T-helper 2 cell treated with Interferon-gamma antibody and Interleukin-4, amounts not matched to agents 100 ng/mL and 5 ng/mL, for 36 hours (primary cell): ENCODE results near the gene RNF152. TPM values are rescaled to one million over a fixed set of nuclear protein-coding genes. Genes with fewer than 3 reads are reported as not detected.
"Not testable (repeated sequence)": the region's sequence is repeated elsewhere in the genome, so short reads cannot be mapped to it uniquely, and the experiment has no call there.

Source experiments
- intact Hi-C: fragments of 100-400 bp; cut with micrococcal nuclease; formaldehyde crosslinking; loops from one replicate; pipeline ENCODE4 v1.15.1; 2023
- total RNA-seq: library from RNA; stranded (reverse); gene quantifications from 2 replicates; pipeline ENCODE4 v1.2.3, GENCODE V29; 2022

RNF152 gene
- total RNA-seq, 1 donor from 2014 or later: 0.11 TPM

DNA sequence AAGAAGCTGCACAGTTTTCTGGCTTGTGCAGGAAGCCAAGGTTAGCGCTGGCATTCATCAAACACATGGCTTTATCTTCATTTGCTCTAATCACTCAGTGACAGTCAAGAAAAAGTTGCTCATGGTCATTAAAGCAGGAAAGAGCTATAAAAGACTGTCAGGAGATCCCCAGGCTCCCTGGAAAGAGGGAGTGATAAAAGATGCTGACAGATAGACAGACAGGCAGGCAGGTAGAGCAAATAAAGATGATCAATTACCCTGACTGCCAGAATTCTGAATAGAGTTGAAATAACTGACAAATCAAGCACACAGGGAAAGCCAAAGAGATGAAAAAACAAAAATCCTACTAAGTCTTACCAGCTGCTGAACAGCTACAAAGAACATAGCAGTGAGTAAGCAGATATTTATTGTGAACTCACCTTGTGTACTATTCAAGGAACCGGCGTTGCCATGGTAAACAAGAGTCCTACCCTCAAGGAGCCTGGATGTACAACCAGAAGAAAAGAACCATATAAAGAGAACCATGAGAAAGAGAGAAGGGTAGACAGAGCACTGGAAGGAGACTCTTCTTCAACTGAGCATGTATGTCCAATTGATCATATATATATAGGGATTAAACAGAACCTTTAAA lies 68.0 kb downstream of the RNF152 start:
- intact Hi-C loops: no loop called here

DNA sequence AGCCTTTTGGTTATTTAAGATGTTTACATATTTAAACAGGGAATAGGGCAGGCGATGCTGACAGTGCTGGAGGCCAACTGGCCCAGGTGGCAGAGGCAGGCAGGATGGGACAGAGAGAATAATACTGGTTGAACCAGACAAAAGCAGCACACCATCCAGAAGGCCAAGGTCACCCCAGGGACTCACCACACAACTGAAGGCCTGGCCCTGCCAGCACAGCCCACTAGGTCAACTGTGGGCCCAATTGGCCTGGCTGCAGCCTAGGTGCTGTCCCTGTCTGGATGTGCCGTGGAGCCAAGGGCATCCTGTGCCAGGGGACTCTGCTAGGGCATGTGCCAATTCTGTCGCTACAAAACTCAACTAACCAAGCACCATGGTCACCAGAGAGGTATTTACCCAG lies 69.2 kb downstream of the RNF152 start:
- intact Hi-C loops: no loop called here

DNA sequence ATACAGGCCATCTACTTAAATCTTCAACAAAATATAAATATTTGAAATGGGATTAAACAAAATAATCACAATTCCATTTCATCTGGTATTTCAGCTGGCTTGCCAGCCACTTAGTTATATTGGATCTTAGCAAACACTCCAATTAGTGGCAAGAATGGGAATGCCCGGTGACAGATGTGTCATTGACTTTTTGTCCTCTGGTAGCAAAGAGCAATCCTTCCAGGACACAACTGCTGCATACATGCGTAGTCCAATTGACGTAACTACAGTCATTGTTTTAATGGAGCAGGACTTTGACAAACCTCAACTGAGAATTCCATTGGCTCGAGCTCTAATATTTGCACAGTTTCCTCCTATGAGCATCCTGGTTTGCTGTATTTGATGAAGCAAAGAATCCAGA lies 69.9 kb downstream of the RNF152 start:
- intact Hi-C loops: no loop called here

DNA sequence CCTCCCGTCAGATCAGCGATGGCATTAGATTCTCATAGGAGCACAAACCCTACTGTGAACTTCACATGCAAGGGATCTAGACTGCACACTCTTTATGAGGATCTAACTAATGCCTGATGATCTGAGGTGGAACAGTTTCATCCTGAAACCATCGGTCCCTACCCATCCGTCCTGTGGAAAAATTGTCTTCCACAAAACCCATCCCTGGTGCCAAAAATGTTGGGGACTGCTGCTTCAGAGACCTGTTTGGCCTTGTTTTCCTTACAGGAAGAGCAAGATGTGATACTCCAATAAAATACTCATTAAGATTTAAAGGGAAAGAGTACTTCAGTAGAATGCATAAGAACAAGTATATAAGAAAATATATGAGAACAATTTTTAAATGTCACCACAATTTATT lies 71.1 kb downstream of the RNF152 start:
- intact Hi-C loops: no loop called here

DNA sequence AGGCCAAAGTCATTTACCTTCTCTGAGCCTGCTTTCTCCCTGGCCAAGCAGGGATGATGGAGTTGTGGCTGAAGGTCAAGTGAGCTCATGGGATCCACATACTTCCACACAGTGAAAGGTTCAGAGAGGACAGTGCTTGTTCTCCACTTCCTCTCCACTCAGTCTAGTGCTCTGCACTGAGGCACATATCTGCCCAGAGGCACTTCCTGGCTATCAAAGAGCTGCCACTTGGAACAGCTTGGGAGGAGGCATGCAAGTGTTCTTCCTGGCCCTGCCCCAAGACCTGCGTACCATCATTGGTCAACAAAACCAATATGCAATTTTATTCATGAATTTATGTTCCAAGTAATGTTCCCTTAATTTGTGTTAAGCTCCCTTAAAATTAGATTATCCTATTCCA lies 71.9 kb downstream of the RNF152 start:
- intact Hi-C loops: no loop called here

DNA sequence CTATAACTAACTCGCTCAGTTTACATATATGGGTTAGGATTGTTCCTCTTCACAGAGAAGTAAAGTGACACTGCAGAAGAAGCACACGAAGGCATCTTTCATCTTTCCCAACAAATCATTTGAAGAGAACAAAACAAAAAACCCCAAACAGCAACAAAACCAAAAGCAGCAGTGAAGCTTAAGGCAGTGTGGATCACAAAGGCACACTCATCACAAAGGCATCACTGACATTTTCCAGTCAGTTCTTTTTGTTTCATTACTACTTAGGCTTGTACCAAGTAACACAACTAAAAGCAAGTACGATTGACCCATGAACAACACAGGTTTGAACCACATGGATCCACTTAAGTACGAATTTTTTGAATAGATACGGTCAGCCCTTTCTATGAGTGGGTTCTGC lies 75.7 kb downstream of the RNF152 start:
- intact Hi-C loops: no loop called here

DNA sequence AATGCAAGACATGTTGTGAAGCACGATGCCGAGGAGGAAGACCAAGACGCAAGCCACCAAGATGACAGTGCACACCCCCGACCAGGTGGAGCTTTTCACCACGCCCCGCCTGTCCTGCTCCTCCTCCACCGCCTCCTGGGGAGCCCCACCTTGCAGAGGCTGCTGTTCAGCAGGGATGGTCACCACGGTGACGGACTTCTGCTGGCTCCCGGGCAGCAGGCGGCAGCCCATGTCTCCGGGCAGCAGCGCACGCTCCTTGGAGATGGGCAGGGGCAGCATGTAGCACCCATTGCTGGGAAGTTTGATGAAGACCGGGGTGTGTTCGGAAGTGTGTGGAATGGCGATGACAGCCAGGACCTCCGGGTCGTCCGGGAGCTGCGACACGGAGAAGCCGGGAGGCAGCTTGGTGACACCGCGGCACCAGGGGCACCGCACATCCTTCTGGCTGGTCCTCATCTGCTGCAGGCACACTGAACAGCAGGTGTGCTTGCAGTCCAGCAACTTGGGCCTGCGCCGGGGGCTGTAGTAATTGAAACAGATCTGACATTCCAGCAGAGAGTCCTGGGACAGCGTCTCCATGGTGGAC lies 76.8 kb downstream of the RNF152 start:
- intact Hi-C loops: no loop called here

DNA sequence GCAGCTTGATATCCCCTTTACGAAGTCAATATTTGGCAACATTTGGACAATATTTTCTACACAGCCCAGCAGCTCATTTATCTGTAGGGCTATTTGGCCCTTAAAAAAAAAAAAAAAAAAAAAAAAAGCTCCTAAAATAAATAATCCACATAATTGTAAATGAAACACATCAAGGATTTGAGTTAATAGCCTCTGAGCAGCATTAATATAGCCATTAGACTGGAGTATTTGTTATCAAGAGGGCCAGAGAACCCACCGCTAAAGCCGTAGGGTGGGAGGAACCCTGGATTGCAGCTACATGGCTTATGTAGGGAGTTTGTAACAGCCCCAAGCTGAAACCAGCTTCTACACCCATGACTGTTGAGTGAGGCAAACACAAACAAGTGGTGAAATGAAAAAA lies 84.5 kb downstream of the RNF152 start:
- intact Hi-C loops: no loop called here

DNA sequence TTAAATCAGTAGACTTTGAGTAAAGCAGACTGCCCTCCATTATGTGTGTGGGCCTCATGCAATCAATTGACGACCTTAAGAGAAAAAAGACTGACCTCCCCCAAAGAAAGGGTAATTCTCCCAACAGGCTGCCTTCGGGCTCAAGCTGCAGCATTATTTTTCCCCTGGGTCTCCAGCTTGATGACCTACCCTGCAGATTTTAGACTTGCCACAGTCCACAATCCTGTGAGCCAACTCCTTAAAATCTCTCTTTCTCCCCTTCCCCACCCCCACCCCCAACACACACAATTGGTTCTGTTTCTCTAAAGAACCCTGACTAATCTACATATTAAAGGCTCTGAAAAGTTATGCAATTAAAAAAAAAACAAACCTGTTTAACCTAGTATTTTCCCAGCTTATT lies 89.4 kb downstream of the RNF152 start:
- intact Hi-C loops: no loop called here

DNA sequence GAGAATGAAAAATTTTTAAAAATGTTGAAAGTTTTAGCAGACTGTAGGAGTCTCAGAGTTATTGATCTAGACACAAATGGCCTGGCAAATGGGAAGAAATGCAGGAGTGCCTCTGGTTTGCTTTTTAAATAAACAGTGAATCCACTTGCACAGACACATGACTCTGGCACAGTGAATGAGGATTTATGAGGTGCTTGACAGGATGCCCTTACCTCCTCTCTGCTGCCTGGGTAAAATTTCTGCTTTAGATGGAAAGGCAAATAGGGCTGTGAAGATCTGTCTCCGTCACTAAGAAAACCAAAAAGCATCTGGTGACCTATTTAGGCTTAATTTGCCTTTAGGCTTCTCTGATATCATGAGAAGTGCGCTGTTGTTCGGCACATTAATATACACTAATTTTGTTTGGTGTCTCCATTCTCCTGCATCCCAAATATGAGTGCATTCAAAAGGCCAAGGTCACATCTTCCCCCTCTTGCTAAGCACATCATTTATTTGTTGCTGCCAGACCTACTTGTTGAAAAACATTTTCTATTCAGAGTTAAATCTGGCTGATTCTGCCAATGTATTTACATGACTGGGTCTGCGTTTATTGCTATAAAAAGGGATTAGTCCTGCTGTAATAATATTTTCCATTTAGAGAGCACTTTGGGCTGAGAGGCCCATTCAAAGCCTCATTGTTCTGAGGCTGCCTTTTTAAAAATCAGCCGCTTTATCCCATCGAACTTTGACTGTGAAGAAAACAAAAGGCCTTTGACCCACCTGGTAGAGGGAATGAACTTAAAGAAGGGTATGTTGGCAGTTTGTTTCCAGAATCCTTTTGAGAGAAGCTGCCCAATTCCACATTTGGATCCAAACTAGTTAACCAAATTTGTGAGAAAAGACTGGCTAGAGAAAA lies 94.9 kb downstream of the RNF152 start:
- intact Hi-C loops: no loop called here

DNA sequence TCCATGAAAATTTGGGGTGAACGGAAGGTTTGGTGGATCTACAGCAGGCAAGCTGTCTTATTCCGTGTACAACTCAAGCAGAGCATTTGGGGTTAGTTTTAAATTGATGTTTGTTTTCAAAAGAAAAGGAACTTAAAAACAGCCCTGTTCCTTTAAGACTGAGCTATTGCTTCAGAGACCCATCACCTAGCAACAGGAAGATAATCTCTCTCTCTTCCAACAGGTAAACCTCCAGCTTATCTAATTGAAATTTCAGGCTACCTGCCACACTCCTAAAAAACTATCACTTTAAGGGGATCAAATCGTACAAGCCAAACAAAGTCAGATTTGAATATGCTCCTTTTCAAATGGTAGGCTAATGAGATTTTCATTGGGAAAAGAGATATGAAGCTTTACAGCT lies 101.8 kb downstream of the RNF152 start:
- intact Hi-C loops: no loop called here

DNA sequence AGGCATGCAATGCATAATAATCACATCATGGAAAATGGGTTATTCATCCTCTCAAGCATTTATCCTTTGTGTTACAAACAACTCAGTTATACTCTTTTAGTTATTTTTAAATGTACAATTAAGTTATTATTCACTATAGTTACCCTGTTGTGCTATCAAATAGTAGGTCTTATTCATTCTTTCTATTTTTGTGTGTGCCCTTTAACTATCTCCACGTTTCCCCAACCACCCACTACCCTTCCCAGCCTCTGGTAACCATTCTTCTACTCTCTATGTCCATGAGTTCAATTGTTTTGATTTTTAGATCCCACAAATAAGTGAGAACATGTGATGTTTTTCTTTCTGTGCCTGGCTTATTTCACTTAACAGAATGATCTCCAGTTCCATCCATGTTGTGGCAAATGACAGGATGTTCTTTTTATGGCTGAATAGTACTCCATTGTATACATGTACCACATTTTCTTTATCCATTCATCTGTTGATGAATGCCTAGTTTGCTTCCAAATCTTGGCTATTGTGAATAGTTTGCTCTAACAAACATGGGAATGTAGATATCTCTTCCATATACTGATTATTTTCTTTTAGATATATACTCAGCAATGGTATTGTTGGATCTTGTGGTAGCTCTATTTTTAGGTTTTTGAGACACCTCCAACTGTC lies 105.7 kb downstream of the RNF152 start:
- intact Hi-C loops: not testable (repeated sequence)

DNA sequence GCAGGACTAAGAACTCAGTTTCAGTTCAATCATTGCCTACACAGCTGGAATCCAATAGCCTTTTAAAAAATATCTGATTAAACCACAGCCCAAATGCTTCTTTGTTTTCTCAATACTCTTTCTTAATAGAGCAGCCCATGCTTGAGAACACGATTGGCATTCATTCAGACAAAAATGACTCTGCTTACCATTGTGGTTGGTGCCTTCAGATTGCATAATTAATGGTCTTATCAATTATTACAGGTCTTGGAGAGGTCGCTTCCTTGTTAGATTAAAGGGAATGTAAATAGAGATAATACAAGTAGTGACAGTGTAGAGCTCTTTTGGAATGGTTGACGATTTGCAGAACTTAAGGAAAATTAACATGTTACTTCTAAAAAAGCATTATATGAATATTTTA lies 107.2 kb downstream of the RNF152 start:
- intact Hi-C loops: no loop called here

DNA sequence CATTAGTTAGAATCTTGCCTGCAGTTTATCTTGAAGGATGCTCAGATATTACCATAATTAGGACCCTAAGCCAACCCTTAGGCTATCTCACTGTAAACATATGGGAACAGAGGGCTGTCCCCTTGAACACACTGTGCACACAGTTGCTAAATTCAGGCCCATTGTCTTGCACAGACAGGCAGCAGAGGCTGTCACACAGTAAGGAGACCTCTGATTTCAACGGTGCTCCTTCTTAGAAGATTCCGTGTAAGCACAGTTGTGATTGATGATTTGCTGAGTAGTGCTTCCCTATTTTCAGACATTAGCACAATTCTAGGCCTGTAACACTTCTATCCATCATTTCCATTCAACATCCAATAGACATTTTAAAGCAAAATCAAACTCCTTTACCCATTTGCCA lies 108.0 kb downstream of the RNF152 start:
- intact Hi-C loops: no loop called here

DNA sequence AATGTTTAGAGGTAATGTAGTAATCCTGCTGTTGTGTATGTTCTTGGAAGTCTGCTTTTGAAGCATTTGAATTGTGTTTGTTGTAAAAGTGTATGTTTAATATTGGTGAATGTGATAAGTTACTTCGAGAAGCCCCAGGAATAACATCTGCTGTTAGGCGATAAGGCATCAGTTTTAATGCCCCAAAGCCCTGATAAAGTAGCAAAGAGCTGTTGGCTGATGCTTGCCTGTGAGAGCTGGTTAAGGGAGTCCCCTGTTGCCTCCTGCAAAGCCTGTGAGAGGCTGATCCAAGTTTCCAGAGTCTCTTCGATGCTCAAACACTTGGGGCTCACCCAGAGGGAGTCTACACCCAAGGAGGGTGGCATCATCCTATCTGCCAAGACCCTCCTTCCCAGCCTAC lies 110.3 kb downstream of the RNF152 start:
- intact Hi-C loops: no loop called here

DNA sequence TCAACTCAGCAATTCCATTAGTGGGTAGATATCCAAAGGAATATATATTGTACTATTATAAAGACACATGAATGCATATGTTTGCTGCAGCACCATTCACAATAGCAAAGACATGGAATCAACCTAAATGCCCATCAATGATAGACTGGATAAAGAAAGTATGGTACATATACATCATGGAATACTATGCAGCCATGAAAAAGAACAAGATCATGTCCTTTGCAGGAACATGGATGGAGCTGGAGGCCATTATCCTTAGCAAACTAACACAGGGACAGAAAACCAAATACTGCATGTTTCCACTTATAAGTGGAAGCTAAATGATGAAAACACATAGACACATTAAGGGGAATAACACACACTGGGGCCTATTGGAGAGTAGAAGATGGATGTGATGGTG lies 116.6 kb downstream of the RNF152 start:
- intact Hi-C loops: not testable (repeated sequence)

DNA sequence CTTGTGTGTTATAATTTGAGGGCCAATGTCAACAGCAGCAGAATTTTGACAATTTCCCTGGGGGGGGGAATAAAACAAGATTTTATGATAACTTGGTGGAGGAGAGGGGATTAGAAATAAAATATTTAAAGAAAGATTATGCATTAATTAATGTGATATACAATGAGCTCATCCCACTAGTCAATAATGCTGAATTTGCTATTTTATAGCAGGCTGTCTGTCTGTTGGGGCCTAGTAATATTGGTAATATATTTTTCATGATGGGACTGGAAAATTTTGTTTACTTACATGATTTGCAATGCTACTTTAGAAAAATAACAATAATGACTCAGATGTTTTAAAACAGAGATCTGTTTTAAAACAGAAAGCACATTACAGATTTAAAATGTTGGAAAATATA lies 118.0 kb downstream of the RNF152 start:
- intact Hi-C loops: no loop called here

DNA sequence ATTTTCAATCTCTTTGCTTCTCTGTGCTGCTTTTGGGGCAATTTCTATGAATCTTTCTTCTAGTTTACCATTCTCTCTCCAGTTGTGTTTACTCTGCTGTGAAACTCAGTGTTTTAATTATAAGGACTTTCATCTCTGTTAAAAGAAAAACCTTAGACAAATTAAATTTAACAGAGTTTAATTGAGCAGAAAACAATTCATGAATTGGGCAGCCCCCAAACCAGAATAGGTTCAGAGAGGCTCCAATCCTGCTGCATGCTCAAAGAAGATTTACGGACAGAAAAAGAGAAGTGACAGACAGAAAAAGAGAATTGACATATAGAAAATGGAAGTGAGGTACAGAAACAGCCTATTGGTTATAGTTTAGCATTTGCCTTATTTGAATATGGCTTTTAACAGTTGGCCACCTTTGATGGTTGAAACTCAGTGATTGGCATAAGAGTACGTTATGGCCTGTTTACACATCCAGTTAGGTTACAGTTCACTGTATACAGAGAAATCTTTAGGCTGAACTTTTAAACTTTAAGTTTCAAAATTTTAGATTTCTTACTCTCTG lies 120.4 kb downstream of the RNF152 start:
- intact Hi-C loops: no loop called here

DNA sequence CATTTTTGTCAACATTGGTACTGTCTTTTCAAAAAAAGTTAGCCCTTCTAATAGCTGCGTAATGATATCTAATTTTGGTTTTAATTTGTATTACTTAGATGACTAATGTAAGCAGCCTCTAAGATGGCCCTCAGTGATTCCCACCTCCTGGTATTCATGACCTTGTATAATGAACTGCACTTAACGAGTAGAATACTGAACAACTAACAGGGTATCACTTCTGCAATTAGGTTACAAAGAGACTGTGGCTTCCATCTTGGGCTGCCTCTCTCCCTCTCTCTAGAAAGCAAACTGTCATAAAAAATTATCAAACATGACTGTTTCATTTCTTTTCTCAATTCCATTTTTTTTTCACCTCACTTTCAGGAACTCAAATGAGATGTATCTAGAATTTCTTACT lies 120.9 kb downstream of the RNF152 start:
- intact Hi-C loops: no loop called here

DNA sequence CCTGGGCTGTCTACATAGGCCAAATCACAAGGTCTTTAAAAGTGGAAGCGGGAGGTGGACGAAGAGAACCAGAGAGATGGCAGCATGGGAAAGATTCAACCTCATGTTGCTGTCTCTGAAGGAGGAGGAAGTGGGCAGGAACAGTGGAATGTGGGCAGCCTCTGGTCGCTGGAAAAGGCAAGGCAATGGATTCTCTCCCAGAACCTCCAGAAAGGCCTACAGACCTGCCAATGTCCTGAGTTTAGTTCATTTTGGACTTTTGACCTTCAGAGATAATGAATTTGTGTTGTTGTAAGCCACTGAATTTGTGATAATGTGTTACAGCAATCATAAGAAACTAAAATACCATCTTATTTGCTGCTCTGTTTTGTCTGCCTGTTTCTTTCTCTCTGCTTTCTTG lies 122.5 kb downstream of the RNF152 start:
- intact Hi-C loops: no loop called here

DNA sequence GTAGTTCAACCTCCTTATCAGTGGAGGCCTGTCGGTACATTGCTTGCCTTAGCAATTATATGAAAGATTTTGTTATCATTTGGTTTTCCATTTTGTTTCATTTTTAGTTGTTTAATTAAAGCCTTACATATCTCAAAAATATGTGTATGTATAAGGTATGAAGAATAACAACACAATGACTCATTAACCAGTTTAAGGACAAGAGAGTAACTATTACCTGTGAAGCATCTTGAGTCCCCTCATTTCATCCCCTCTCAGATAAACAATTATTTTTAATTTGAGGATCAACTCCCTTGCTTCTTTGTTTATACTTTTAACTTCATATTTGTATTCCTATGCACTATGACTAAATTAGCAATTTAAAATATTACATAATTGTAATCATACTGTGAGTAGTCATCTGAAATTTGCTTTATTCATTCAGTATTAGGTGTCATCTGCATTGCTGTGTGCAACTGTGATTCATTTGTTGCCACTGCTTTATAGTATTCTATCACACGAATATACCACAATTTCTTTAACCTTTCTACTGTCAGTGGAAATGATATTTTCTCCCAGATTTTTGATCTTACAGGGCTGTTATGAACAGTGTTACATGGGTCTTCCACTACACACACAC lies 126.4 kb downstream of the RNF152 start:
- intact Hi-C loops: no loop called here
